Right ventricle myocardium superior (tissue), 1 donor: Measurements from ENCODE around the gene MRAS. TPM values are rescaled to one million over a fixed set of nuclear protein-coding genes. Genes with fewer than 3 reads are reported as not detected.
"Not testable (repeated sequence)": the region's sequence is repeated elsewhere in the genome, so short reads cannot be mapped to it uniquely, and the experiment has no call there.

ENCODE experiments used
- ATAC-seq: fragments of 200-7000 bp; cut with Tn5 transposase; one replicate; pipeline ENCODE4 v1.9.1; 2020; ENCODE audit warnings: mild to moderate bottlenecking; ENCODE audit not compliant: poor library complexity
- DNase-seq: peaks from one replicate; pipeline ENCODE4 v3.0.0-alpha.2; 2020
- intact Hi-C: fragments of 100-400 bp; cut with DNase I; formaldehyde crosslinking; loops from one replicate; pipeline ENCODE4 v1.11.2; 2022
- total RNA-seq: library from RNA; stranded (reverse); fragmentation: NEBNext Ultra II Directional; extraction: Animal tissue kit (Norgen Biotek cat#: 25700); gene quantifications from one replicate; pipeline ENCODE4 v1.2.1, GENCODE V29; 2021
- donor health status: DM: no; HTN: yes; CAD: no; lungs with severe emphysema.

Gene MRAS
- total RNA-seq, 1 donor from 2014 or later = 368 TPM

DNA sequence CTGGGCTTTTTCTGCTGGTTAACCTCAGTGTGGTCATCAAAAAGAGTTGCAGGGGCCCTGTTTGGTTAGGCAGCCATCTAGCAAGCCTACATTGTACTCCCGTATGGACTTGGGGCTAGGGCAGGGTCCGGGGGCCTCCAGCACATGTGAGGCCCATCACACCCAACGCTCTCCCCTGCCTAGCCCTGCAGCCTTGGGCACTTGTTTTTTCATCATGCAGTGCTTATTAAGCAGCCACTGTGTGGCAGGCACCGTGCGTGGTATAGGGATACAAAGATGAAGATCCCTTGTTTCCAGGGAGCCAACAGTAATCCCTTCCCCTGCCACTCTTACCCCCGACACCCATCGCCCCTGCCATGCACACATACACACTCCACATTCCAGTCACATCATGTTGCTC lies 14.2 kb downstream of the MRAS start:
- ATAC-seq (no peak), DNase-seq (no peak)
- intact Hi-C loops = no loop called here

DNA sequence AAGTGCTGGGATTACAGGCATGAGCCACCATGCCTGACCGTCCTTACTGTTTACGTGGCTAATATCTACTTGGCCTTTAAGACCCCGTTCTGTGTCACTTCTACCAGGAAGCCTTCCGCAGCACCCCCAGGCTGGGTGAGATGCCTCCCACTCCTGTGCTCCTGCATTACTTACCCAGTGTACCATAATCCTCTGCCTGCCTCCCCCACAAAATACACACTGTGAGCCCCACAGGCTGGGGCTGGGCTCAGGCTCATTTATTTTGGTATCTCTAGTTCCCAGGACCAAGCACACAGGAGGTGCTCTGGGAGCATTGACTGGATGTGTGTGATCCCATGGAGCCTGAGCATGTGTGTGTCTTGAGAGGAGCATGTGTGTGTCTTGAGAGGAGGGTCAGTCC lies 14.9 kb downstream of the MRAS start:
- DNase-seq (no peak), ATAC-seq (no peak)
- intact Hi-C loops = no loop called here

DNA sequence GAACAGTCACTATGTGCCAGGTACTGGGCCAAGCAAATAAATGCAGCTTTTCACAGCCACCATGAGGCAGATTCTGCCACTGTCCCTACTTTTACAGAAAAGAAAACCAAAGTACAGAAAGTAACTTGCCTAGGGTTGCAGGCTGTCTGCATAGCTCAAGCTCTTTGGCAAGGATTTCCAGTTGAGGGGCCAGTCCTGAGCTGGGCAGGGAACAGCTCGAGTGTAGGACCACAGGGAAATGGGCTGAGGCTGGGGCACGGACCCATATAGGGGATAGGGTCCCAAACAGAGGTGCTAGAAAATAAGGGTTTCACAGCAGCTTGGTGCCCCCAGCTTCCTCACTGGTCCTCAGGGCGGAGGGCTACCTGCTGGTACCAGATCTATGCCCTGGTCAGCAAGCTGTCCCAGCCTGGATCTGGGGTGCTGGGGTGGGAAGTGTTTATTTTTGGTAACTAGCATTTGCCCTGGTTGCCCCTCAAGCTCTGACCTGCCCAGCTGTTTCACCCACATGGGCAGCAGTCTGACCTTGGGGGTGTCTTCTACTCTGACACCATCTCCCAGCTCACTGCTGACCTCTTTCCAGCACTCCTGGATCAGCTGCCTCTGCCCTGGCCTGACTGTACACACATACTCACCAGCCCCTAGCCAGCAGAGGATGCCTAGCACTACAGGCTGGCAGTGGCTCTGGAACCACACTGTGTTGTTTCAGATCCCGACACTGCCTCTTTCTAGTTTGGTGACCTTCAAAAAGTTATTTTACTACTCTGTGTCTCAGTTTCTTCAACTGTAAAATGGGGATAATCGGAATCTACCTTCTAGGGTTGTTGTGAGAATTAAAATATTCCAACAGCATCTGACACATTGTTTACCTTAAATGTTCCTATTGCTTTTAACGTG lies 16.2 kb downstream of the MRAS start:
- ATAC-seq = peak; percentile 40
- DNase-seq = peak; percentile 57
- intact Hi-C loops = no loop called here

GRCh38 chr3:138365253-138365555 lies 16.8 kb downstream of the MRAS start:
- DNase-seq = no peak
- ATAC-seq = no peak
- intact Hi-C loops = no loop called here

DNA sequence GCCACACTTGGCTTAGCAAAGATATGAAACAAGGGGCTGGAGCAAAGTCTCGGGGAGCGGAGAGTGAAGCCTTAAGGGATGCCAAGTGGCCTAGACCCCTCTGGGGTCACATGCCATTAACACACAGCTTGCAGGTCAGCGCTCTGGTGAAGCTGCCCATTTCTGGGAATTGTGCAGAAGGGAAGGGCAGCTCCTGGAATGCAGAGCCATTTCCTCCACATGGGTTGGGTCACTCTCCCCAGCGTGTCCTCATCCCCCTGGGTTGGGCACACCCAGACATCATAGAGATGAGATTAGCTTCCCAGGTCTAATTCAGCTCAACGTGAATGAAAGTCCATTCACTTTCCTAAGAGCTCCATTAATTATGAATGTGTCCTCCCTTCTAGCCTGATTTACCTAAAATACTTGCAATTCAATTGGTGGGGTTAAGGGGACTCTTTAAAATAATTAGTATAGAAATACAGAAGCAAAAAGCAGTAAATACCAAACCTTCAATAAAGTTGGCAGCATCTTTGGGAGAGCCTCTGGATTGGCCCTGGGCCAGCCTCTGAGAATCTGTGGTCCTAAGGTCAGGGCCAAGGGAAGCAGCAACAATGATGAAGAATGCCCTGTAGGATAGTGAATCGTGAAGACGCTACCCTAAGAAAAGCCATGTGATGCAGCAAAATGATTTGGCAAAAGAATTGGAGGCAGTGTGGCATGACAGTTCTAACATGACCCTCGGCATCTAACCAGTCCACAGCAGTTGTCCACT lies 17.8 kb downstream of the MRAS start:
- ATAC-seq = no peak
- DNase-seq = no peak
- intact Hi-C loops = no loop called here

- DNase-seq (no peak), ATAC-seq (no peak)
- intact Hi-C loops = no loop called here
These were observed 19.0 kb downstream of the MRAS start for GRCh38 chr3:138367326-138367850.

DNA sequence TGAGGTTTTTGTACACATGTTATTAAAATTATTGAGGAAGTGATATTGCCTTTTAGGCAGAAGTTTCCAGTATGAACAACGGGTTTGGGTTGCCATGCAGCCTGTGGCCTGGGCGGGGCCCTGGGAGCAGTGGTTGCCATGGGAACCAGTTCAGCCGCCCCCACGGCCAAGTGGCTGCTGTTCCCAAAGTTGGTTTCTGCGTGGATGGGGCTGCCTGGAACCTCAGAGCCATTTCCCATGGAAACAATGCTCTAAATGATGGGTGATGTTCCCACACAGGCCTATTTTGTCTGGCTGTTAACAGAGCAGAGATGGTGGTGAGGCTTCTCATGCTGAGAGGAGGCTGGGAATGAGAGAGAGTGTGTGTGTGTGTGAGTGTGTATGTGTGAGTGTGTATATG lies 19.5 kb downstream of the MRAS start:
- ATAC-seq = no peak
- DNase-seq = peak; percentile 82
- intact Hi-C loops = no loop called here

DNA sequence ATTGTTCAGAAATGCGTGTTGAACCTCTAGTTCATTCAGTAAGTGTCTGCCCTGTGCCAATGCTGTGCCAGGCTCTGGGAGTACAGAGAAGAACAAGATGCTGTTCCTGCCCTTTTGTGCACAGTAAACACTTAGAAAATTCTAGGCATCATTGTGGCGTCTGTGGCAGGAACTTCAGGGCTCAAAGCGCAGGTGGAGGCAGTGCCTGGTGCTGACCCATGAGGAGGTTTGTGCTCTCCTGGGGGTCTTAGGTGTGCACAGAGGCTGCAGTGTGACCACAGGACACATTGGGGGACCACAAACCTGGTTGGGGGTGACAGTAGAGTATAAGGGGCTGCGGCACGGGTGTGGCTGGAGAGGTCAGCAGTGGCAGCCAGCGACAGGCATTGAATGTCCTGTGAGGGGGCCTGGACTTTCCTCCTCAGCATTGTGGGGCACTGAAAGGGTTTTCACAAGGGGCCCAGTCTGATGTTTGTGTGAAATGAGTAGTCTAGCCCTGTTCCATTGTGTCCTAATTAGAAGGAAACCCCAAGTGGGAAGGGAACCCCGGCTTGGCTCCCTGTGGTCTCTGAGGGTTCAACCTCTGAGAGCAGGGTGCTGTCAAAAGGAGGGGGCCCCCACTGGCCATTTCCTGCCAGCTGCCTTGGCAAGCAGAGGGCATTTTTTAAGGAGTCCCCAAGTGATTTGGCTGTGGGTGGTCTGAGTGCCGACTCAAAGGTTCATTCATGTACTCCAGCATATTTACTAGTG lies 20.9 kb downstream of the MRAS start:
- intact Hi-C loops = no loop called here
- no peak for ATAC-seq
- DNase-seq = no peak

GRCh38 chr3:138370321-138370720 lies 21.9 kb downstream of the MRAS start:
- intact Hi-C loops = no loop called here
- no peak for ATAC-seq

DNA sequence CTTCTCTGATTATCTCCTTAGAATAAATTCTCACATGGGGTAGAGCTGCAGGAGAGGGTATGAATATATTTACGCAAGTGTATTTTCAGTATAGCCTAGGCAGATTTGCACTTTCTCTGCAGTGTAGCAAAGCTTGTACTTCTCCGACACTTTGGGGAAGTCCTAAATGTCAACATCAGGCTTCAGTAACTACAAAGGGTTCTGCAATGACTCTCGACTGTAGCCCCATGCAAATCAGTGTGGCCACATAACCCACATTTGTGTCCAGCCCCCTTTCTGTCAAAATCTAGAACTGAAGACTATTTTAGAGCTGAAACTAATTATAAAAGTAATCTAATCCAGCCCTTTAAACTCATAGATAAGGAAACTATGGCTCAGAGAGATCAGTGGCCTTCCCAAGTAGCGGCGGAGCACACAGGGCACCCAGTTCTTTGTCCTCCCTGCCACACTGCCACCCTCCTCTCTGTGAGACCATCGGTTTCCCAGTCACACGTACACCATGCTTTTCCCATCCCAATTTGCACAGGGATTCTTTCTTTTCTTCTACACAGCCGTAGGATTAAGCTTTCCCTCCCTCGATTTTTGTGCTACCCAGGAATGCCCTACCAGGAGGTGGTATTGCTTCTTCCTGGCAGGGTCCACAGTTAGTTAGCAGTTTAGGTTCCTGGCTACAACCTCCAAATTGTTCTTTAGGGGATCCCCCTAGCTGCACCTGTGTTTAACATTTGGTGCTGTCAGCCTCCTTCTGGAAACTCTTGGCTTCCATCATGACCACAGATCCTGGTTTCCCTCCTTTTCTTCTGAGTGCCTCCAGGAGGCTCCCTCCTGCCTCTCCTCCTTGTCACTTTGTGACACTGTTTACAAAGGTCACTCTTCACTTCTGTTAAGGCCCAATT lies 22.9 kb downstream of the MRAS start:
- no peak for ATAC-seq
- intact Hi-C loops = no loop called here
- no peak for DNase-seq

More at GRCh38 chr3:138370321-138370720, 21.9 kb downstream of the MRAS start:
- DNase-seq = no peak

- DNase-seq = no peak
- no peak for ATAC-seq
These were observed 24.8 kb downstream of the MRAS start for GRCh38 chr3:138373087-138373735.

DNA sequence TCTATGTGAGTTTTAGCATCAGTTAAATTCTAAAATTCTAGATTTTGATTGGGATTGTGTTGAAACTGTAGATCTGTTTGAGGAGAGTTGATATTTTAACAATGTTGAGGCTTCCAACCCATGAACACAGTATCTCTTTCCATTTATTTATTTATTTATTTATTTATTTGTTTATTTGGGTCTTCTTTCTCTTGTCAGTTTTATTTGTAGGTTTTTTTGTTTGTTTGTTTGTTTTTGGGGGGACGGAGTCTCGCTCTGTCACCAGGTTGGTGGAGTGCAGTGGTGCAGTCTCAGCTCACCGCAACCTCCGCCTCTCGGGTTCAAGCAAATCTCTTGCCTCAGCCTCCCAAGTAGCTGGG lies 25.3 kb downstream of the MRAS start:
- DNase-seq (no peak), ATAC-seq (no peak)
- intact Hi-C loops = no loop called here

More at GRCh38 chr3:138373087-138373735, 24.8 kb downstream of the MRAS start:
- intact Hi-C loops = no loop called here

- peak; percentile 62 for ATAC-seq
- intact Hi-C loops = no loop called here
- DNase-seq = no peak
These were observed 26.3 kb downstream of the MRAS start for GRCh38 chr3:138374573-138375134.

GRCh38 chr3:138375447-138375846 lies 27.1 kb downstream of the MRAS start:
- DNase-seq (no peak), ATAC-seq (no peak)
- intact Hi-C loops = no loop called here

GRCh38 chr3:138376663-138377062 lies 28.3 kb downstream of the MRAS start:
- ATAC-seq = peak; percentile 54
- intact Hi-C loops = no loop called here
- no peak for DNase-seq

DNA sequence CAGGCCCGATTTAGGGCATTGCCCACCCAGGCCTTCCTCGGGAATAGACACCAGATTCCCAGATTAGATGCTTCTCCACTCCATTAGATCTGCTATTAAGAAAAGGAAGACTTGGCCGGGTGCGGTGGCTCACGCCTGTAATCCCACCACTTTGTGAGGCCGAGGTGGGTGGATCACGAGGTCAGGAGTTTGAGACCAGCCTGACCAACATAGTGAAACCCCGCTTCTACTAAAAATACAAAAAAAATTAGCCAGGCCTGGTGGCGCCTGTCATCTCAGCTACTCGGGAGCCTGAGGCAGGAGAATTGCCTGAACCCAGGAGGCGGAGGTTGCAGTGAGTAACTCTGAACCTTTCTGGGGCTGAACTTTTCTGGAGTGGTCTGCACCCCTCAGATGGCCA lies 28.8 kb downstream of the MRAS start:
- intact Hi-C loops, DNase-seq, ATAC-seq: not testable (repeated sequence)

- intact Hi-C loops = no loop called here
- ATAC-seq (no peak), DNase-seq (no peak)
These were observed 29.4 kb downstream of the MRAS start for GRCh38 chr3:138377804-138378203.

- intact Hi-C loops = no loop called here
- ATAC-seq (no peak), DNase-seq (no peak)
These were observed 30.0 kb downstream of the MRAS start for GRCh38 chr3:138378331-138378730.
